Spleen (tissue), 11 donors: ENCODE measurements around the gene RAB5B. TPM values are rescaled to one million over a fixed set of nuclear protein-coding genes. Genes with fewer than 3 reads are reported as not detected.

Experiments
- DNase-seq: peaks from one replicate; pipeline ENCODE4 v3.0.0-alpha.2; 2020
- H3K27ac ChIP-seq, 8 donors: fragments of 200-600 bp; sonication (generic) in 7 of 8; 1 replicate in 4 of 8; 2 replicates in 4 of 8; pipeline versions ENCODE4 v1.5.0 to v1.8.0; 2016 to 2021; ENCODE audit warnings: inconsistent platforms in 4 of 8, mild to moderate bottlenecking in 4 of 8, moderate library complexity in 1 of 8
- H3K27me3 ChIP-seq, 7 donors: fragments of 200-600 bp; sonication (generic) in 6 of 7; replicated peaks in 1 of 7; 1 replicate in 4 of 7; 2 replicates in 3 of 7; pipeline versions ENCODE4 v1.5.0 to v1.8.0; 2016 to 2021; ENCODE audit warnings: inconsistent platforms in 3 of 7, mild to moderate bottlenecking in 1 of 7
- H3K36me3 ChIP-seq, 6 donors: fragments of 200-600 bp; sonication (generic) in 5 of 6; 1 replicate in 4 of 6; 2 replicates in 2 of 6; pipeline versions ENCODE4 v1.5.0 to v1.8.0; 2016 to 2021; ENCODE audit warnings: inconsistent platforms in 2 of 6
- H3K4me1 ChIP-seq, 6 donors: fragments of 200-600 bp; sonication (generic) in 5 of 6; 1 replicate in 3 of 6; 2 replicates in 3 of 6; pipeline versions ENCODE4 v1.5.0 to v1.8.0; 2016 to 2021; ENCODE audit warnings: inconsistent platforms in 3 of 6
- H3K4me3 ChIP-seq, 8 donors: fragments of 200-600 bp; sonication (generic) in 7 of 8; 1 replicate in 4 of 8; 2 replicates in 4 of 8; pipeline versions ENCODE4 v1.5.0 to v1.8.0; 2016 to 2021; ENCODE audit warnings: inconsistent platforms in 4 of 8, mild to moderate bottlenecking in 4 of 8, moderate library complexity in 2 of 8
- H3K9me3 ChIP-seq, 8 donors: fragments of 200-600 bp; sonication (generic) in 7 of 8; 1 replicate in 4 of 8; 2 replicates in 4 of 8; pipeline versions ENCODE4 v1.5.0 to v1.8.0; 2016 to 2021; ENCODE audit warnings: inconsistent platforms in 4 of 8
- POLR2A ChIP-seq, 3 donors: fragments of 450-650 bp; IDR thresholded peaks; one replicate each; pipeline ENCODE4 v1.5.1; 2017; ENCODE audit warnings: antibody characterized with exemption in 3 of 3, mild to moderate bottlenecking in 1 of 3
- POLR2AphosphoS5 ChIP-seq, 3 donors: sonication (generic); formaldehyde crosslinking; IDR thresholded peaks; one replicate each; pipeline ENCODE4 v1.5.1; 2017; ENCODE audit warnings: antibody characterized with exemption in 3 of 3
- WGBS, 5 donors: extraction: QIAGEN DNeasy Blood & Tissue Kit in 3 of 5; methylation state at CpG; one replicate each; pipeline versions ENCODE4 v1.1.5 to v1.1.7; 2013 to 2018; 5-methylcytosine and 5-hydroxymethylcytosine counted together
- intact Hi-C: fragments of 100-400 bp; cut with DNase I; formaldehyde crosslinking; loops from one replicate; pipeline ENCODE4 v1.15.0; 2023; ENCODE audit warnings: low total_unique reads
- polyA plus RNA-seq, 3 donors: library from polyadenylated mRNA; stranded (reverse); fragments of 200-250 nt; gene quantifications; one replicate each; pipeline ENCODE4 v1.2.1, GENCODE V29; 2013
- total RNA-seq, 7 donors: library from RNA; depleted of rRNA in 3 of 7; stranded (reverse); fragments of >200 nt in 3 of 7; fragmentation: NEBNext Ultra II Directional in 4 of 7; extraction: Animal tissue kit (Norgen Biotek cat#: 25700) in 4 of 7; gene quantifications; one replicate each; pipeline versions ENCODE4 v1.1.0 to v1.2.1, GENCODE V29; 2016 to 2021
- TF ChIP-seq, protein P1 (sequence below), 11 experiments: fragments of 200-600 bp in 7 of 11; fragments of 450-650 bp in 4 of 11; sonication (generic) in 4 of 11; IDR thresholded peaks in 8 of 11; conservative IDR thresholded peaks in 3 of 11; 1 replicate in 7 of 11; 2 replicates in 4 of 11; pipeline versions ENCODE4 v1.4.0 to v1.8.0; 2016 to 2021; ENCODE audit warnings: antibody characterized with exemption in 11 of 11, inconsistent platforms in 4 of 11, mild to moderate bottlenecking in 1 of 11
- donor health status: healthy with polysubstance abuse.
- donor health status: DM: no; HTN: no; CAD: no; lungs with moderate emphysema.
- donor health status: DM: no; HTN: no; CAD: no.
- donor health status: Bipolar disorder and iron deficiency.
- donor health status: healthy.
- donor health status: DM: no; HTN: no; CAD: no.
- donor health status: DM: yes; HTN: yes; CAD: no.

The RAB5B gene
- total and polyA plus RNA-seq, 10 donors, result 30.9 to 101 (median 81.4) TPM

DNA sequence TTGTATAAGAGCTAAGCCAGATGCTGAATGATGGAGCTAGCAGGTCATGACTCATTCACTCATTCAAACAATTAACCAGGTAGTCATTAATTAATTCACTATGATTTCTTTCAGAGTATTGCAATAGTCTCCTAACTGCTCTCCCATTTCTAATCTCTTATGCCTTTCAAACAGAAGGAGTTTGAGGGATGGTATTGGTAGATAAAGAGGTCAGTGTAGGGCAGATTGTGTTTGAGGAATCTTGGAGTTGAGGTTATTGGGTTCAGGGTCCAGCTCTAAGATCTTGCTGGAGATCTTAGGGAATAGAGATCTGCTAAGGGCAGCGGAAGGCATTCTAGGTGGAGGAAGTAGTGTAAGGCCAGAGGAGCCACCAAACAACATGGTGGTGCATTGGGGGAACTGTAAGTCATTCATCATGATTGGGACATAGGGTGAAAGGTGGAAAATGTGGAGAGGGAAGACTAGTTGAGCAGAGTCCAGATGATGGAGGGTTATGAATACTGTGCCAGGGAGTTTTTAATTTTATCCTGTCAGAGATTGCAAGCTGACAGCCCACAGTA is 31.2 kb upstream of the RAB5B start:
- intact Hi-C loops, result loop anchor here (5.0 kb wide), 1 partner anchor 200 kb away; the partner anchor contains the start of gene GDF11
- TF ChIP-seq, protein P1, sequence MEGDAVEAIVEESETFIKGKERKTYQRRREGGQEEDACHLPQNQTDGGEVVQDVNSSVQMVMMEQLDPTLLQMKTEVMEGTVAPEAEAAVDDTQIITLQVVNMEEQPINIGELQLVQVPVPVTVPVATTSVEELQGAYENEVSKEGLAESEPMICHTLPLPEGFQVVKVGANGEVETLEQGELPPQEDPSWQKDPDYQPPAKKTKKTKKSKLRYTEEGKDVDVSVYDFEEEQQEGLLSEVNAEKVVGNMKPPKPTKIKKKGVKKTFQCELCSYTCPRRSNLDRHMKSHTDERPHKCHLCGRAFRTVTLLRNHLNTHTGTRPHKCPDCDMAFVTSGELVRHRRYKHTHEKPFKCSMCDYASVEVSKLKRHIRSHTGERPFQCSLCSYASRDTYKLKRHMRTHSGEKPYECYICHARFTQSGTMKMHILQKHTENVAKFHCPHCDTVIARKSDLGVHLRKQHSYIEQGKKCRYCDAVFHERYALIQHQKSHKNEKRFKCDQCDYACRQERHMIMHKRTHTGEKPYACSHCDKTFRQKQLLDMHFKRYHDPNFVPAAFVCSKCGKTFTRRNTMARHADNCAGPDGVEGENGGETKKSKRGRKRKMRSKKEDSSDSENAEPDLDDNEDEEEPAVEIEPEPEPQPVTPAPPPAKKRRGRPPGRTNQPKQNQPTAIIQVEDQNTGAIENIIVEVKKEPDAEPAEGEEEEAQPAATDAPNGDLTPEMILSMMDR (IDR thresholded peaks at IDR 0.05 in 8 of 11, conservative IDR thresholded peaks at IDR 0.05 in 3 of 11), result no peak
- TF ChIP-seq POLR2A (IDR thresholded peaks at IDR 0.05) (no peak), POLR2AphosphoS5 (IDR thresholded peaks at IDR 0.05) (no peak)
- Histone ChIP-seq H3K36me3 (peaks cover 0 to 100% (median 78%) of the 10 kb centered on the region in 6 donors), H3K4me1 (peaks cover 9 to 35% (median 13%) of the 10 kb centered on the region in 6 donors), H3K9me3 (no peaks in the 10 kb centered on the region), H3K27ac (no peak overlapping the region), H3K4me3 (no peak overlapping the region), H3K27me3 (no peaks in the 10 kb centered on the region)
- 88 to 99% (median 97%) methylated on average over 1 of the region's 1 CpG for WGBS, 5 donors
- DNase-seq, result no peak

GRCh38 chr12:55946553-55946952 is 27.3 kb upstream of the RAB5B start:
- no peaks in the 10 kb centered on the region for H3K27me3 ChIP-seq
- H3K4me3 ChIP-seq, result no peak overlapping the region
- no peaks in the 10 kb centered on the region for H3K9me3 ChIP-seq
- TF ChIP-seq, protein P1 (IDR thresholded peaks at IDR 0.05 in 8 of 11, conservative IDR thresholded peaks at IDR 0.05 in 3 of 11), result no peak
- TF ChIP-seq POLR2A (IDR thresholded peaks at IDR 0.05), result no peak
- TF ChIP-seq POLR2AphosphoS5 (IDR thresholded peaks at IDR 0.05), result no peak
- H3K36me3 ChIP-seq, result peaks cover 5 to 100% (median 79%) of the 10 kb centered on the region in 6 donors
- H3K27ac ChIP-seq, result no peak overlapping the region
- DNase-seq, result no peak
- WGBS, 5 donors, result 83 to 92% (median 87%) methylated on average over 6 of the region's 6 CpGs
- intact Hi-C loops, result no loop called here
- no peaks in the 10 kb centered on the region for H3K4me1 ChIP-seq

DNA sequence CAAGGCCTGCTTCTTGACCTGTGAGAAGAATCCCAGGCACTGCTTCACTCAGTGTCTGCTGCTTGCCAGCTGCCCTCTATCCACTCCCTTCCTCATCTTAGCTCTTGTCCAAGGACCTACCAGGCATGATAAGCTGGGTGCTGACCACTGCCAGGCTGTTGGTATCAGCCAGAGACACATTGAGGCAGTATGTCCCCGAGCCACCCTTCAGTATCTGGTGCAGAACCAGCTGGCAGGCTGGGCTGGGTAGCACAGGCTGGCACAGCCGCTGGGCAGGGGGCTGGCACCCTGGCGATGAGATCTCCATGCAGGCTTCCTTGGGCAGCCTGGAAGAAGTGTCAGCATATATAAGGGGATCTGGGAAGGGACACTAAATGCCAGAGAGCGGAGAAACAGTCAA is 18.5 kb upstream of the RAB5B start:
- H3K4me3 ChIP-seq, result no peak overlapping the region
- H3K36me3 ChIP-seq, result peaks cover 5 to 55% (median 38%) of the 10 kb centered on the region in 6 donors
- intact Hi-C loops, result no loop called here
- H3K27me3 ChIP-seq, result no peaks in the 10 kb centered on the region
- H3K27ac ChIP-seq, result no peak overlapping the region
- no peaks in the 10 kb centered on the region for H3K4me1 ChIP-seq
- WGBS, 5 donors, result 88 to 93% (median 89%) methylated on average over 4 of the region's 4 CpGs
- DNase-seq, result no peak
- no peaks in the 10 kb centered on the region for H3K9me3 ChIP-seq
- TF ChIP-seq, protein P1 (IDR thresholded peaks at IDR 0.05 in 8 of 11, conservative IDR thresholded peaks at IDR 0.05 in 3 of 11), result no peak
- peak; percentile 46 to 77 (median 54) for TF ChIP-seq POLR2AphosphoS5 (IDR thresholded peaks at IDR 0.05)
- TF ChIP-seq POLR2A (IDR thresholded peaks at IDR 0.05), result no peak

DNA sequence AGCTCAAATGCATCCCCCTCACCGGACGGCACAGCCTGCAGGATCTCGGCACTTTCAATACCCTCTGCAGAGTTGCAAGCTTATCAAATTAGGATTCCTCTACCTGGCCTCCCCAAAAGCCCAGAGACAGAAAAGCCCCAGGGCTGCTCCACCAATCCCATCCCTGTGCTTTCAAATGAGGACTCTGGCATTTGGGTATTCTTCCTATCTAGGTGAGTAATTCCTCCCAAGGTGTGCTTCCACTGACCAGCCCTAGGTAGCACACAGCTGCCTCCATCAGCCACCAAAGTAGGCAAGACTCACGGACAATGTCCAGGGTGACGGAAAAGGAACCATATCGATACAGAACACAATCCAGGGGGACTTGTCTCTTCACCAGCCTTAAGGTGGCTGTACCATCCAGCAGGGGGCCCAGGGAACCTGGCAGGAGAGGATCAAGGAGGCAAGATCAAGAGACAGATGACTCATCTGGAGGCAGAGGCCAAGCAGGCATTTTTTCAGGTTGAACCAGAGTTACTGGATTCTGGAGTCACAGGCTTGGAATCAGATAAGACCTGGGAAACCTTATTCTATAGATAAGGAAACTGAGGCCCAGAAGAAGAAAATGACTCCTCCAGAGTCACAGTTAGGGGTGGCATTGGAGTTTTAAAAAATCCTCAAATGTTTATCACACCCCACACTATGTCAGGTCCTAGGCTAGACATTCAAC is 17.9 kb upstream of the RAB5B start:
- Histone ChIP-seq H3K4me3 (no peak overlapping the region), H3K27ac (no peak overlapping the region), H3K27me3 (no peaks in the 10 kb centered on the region), H3K9me3 (no peaks in the 10 kb centered on the region), H3K4me1 (no peaks in the 10 kb centered on the region), H3K36me3 (peaks cover 5 to 49% (median 34%) of the 10 kb centered on the region in 6 donors)
- intact Hi-C loops, result no loop called here
- peak in 1 of 3 donors; percentile 56 for TF ChIP-seq POLR2AphosphoS5 (IDR thresholded peaks at IDR 0.05)
- TF ChIP-seq POLR2A (IDR thresholded peaks at IDR 0.05), result no peak
- TF ChIP-seq, protein P1 (IDR thresholded peaks at IDR 0.05 in 8 of 11, conservative IDR thresholded peaks at IDR 0.05 in 3 of 11), result peak in 1 of 11 experiments; percentile 28
- WGBS, 5 donors, result 86 to 92% (median 88%) methylated on average over 4 to 6 of the region's 6 CpGs
- no peak for DNase-seq
